Middle frontal gyrus (tissue), 1 donor: ENCODE data around the gene TAAR9.
"Not testable (repeated sequence)": the region's sequence is repeated elsewhere in the genome, so short reads cannot be mapped to it uniquely, and the experiment has no call there.

Experiments used
- DNase-seq: peaks from one replicate; pipeline ENCODE4 v3.0.0-alpha.2; 2015; ENCODE audit warnings: low spot score; ENCODE audit errors: extremely low spot score

Gene TAAR9

GRCh38 chr6:132513831-132514545 lies 24.1 kb upstream of the TAAR9 start:
- no peak for DNase-seq

DNA sequence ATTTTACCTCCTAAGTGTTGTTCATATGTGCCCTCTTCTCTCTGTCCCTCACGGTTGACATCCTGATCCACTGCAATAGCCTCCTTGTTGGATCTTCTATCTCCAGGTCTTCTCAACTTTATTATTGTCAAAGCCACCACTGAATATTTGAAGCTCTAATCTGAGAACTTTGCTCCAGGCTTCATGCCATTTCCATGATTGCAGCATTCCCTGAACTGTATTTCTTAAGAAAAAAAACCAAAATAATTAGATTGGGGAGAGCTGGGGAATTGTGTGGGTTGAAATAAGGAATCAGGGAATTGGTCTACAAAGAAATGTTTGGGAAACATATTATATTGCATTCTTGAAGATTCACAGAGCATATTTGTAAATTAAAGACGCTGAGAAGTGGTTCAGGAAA lies 22.7 kb upstream of the TAAR9 start:
- no peak for DNase-seq

DNA sequence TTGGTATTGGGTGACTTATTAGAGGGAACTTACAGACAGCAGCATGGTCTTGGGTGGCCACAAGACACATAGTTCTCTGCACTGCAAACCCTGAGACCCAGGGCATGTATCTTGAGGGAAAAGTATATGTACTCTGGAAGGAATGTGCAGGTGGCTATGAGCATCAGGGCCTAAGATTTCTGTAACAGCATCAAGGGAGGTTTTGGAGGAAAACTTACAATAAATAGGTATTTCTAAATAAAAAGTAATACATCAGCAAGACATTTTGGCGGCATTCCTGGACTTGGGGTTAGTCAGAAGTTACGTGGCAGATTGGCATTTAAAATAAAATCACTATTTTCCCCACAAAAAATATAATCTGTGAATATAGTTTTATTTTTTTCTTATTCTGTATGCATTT lies 17.1 kb upstream of the TAAR9 start:
- no peak for DNase-seq

DNA sequence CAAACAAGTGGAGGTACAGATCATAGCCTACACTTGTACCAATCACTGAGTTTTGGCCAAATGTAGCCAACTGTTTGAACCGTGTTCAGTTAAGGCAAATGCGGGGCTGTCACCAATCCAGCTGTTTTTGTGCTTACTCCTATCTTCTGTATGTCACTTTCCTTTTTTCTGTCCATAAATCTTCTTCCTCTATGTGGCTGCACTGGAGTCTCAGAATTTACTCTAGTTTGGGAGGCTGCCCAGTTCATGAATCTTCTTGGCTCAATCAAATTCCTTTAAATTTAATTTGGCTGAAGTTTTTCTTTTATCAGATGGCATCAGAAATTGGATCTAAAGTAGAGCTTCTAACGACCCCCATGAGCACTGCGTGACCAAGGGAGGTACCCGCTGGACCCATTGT lies 13.4 kb upstream of the TAAR9 start:
- no peak for DNase-seq

DNA sequence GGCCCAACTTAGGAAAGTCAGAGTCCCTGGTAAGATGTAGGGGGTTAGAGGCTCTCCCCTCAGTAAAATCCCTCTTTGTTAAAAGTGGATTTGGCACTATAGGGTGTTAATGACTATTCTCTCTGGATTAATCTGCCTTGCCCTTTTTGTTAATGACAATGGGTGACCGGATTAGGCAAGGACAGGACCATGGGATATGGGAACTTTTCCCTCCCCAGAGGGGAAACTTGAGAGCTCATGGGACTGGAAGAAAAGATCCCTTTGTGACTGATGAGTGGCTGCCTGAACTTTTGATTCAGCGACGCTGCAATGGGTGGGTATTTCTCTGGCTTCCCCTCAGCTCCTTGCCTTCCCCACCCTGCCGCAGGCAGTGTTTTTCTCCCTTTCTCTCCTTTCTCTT lies 12.2 kb upstream of the TAAR9 start:
- DNase-seq: no peak

DNA sequence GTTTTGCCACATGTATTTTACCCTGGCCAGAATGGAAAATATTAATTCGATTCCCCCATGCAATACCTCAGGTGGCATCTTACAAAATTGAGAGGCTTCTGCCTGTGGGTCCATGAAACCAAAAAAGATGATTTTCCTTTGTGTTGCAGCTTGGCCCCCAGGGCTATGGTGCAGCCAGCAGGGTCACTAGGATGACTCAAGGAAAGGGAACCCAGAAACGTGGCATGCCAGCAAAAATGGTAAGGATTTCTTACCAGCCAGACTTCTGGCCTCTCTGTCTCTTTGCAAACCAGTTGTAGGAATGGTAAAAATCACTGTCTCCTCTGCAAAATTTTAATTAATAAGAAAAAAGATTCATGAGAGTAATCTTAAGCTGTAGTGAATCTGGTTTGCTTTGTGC lies 11.6 kb upstream of the TAAR9 start:
- DNase-seq: no peak

DNA sequence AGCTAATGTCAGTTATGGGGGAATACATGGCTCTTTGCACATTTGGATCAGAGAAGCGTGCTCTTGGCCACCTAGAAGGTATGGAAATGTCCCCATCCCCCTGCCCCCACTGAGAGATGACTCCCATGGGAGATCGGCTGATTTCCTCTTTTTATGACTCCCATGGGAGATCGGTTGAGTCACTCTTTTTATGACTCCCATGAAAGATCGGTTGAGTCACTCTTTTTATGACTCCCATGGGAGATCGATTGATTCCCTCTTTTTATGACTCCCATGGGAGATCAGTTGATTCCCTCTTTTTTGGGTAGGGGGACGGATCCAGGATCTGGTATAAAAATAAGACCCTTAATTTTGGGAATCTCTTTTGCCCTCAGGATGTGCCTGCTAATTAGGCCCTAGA lies 10.3 kb upstream of the TAAR9 start:
- DNase-seq: no peak

GRCh38 chr6:132530293-132530974 lies 7.6 kb upstream of the TAAR9 start:
- peak; percentile 20 for DNase-seq

DNA sequence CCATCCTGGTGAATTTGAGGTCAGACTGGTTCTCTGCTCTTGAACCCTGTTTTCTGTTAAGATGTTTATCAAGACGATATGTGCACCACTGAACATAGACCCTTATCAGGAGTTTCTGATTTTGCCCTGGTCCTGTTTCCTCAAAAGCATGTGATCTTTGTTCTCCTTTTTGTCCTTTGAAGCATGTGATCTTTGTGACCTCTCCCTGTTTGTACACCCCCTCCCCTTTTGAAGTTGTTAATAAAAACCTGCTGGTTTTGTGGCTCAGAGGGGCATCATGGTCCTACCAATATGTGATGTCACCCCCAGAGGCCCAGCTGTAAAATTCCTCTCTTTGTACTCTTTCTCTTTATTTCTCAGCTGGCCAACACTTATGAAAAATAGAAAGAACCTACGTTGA lies 3.5 kb upstream of the TAAR9 start:
- not testable (repeated sequence) for DNase-seq

DNA sequence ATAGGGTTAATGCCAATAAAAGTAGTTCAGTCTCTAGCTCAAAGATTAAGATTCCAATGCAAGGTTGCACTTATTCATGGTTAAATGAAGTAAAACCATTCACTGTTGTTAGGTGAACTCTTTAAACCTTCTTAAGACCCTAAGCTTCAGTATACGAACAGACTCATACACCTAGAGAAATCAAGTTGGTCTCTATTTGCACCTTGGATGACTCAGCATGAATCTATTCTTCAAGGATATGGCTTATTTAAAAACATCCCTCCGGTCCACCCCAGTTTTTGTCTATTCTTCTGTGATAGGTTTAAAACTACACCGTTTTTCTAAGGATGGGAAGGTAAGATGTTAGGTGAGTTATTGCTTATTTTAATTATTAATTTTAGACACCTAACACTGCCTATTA lies 932 bp upstream of the TAAR9 start:
- DNase-seq: no peak

- DNase-seq: no peak
Measured at GRCh38 chr6:132544826-132545225, 6.7 kb downstream of the TAAR9 start.

GRCh38 chr6:132548746-132549463 lies 10.8 kb downstream of the TAAR9 start:
- DNase-seq: no peak

DNA sequence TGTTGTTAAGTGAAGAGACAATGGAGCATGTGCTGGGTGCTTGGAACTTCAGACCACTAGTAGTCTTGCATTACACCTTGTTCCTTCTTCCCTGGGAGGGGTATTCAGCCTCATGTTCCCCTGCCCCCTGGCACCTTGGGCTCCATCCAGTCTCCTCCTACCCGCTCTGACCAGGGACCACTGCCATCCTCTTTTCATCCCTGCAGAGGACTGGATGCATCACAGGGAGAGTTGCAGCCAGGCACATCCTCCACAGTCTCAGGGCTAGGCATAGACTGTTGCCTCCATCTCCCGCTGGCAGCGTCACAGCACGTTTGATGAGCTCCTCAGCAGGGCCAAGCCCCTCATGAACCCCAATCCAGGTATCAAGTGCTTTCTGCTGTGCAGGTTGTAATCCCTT lies 13.1 kb downstream of the TAAR9 start:
- DNase-seq: no peak

DNA sequence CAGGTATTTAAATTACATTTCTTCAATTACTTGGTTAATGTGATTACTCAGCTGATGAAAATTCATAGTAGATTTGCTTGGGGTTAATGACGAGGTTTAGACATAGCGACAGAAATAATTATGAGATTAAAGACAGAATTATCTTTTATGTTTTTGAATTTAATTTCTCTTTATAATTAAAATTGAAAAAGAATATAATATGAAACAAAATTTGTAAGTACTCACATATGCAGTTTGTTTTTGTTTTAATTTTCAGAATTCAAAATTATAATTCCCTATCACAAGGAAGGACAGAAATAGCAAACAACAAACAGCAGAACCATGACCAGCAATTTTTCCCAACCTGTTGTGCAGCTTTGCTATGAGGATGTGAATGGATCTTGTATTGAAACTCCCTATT lies 14.3 kb downstream of the TAAR9 start, which contains the start of gene TAAR8:
TAAR8 (plus strand) TSS at position 301 of the 400 bp plus-strand sequence; CDS start at position 322, 21 bp downstream.
- no peak for DNase-seq

DNA sequence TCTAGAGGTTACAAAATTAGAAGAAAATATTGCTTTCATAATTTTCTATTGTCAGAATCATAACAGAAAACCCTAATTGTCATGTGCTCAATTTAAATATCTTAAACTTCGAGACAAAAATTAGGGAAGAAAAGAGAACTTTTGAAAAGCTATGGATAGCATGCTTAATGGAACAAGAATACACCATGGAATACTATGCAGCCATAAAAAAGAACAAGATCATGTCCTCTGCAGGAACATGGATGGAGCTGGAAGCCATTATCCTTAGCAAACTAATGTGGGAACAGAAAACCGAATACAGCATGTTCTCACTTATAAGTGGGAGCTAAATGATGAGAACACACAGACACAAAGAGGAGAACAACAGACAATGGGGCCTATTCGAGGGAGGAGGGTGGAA lies 22.0 kb downstream of the TAAR9 start:
- DNase-seq: not testable (repeated sequence)

DNA sequence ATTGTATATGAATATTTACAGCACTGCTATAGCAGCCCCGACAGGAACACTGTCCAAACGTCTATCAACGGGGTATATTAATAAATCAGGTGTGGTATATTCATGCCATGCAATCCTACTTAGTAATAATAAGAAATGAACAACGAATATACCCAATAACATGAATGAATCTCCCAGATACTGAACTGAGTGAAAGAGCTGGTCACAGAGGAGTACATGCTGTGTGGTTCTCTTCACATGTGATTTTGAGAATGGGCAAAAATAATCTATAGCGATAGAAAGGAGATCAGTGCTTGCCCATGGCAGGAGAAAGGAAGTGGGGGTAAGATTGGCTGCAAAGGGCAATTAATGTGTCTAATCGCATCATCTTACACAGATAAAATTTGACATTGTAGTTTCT lies 28.3 kb downstream of the TAAR9 start:
- DNase-seq: no peak

DNA sequence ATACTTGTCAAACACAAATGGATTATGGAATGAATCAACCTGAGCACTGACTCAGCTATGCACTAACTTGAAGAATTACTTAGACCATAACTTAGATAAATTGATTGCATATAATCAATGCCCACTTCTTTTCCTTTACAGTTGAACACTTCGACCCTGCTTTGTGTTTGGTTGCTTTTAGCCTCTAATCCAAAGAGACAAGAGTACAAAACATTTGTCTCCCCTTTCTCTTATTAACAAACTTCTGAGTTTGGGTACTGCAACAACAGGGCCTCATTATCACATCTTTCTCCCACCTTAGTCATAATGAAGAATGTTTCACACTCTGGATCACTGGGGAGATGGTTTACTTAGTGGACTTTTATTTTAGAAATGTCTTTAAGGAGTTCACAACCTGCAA lies 29.5 kb downstream of the TAAR9 start:
- DNase-seq: no peak

DNA sequence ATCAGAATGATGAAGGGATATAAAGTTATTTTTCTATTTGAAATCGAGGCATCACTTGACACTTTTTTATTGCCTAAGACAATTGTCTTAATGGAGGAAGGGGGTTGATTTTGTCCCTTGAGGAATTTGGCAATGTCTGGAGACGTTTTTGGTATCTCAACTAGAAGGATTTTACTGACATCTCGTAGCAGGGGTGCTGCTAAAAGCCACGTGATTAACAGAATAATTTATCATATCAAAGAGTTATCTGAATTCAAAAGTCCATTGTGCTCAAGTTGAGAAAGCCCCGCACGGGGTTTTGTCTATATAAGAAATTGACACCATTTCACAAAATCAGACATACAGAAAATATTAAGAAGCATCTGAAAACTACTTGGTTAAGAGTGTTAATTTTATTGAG lies 30.5 kb downstream of the TAAR9 start:
- no peak for DNase-seq

DNA sequence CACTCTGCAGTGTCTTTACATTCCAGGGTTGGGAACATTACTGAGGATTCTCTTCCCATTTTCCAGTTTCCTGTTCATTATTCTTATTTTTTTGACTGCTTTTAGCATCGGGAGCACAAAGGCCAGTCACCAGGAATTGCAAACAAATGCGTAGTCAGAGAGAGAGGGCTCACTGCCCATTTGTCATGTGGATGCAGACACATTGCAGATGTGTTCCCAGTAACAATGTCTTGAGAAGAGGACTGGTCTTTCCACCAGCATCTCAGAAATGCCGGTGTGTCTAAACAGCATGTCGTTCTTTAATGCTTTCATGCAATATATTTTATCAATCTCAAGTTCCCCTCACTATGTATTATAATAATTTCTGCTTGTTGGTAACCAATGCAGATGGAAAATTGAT lies 31.1 kb downstream of the TAAR9 start:
- DNase-seq: peak; percentile 17

DNA sequence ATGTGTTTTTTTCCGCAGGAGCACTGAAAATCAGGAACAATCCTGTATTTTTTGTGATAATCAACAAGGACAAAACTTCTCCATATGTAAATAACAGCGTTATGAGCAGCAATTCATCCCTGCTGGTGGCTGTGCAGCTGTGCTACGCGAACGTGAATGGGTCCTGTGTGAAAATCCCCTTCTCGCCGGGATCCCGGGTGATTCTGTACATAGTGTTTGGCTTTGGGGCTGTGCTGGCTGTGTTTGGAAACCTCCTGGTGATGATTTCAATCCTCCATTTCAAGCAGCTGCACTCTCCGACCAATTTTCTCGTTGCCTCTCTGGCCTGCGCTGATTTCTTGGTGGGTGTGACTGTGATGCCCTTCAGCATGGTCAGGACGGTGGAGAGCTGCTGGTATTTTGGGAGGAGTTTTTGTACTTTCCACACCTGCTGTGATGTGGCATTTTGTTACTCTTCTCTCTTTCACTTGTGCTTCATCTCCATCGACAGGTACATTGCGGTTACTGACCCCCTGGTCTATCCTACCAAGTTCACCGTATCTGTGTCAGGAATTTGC lies 32.2 kb downstream of the TAAR9 start, which contains the start of gene TAAR6:
TAAR6 (plus strand) TSS at position 102 of the 557 bp plus-strand sequence; CDS start at position 102, 0 bp downstream.
- no peak for DNase-seq

- no peak for DNase-seq
Measured at GRCh38 chr6:132571774-132572173, 33.7 kb downstream of the TAAR9 start.

GRCh38 chr6:132584698-132585097 lies 46.6 kb downstream of the TAAR9 start:
- no peak for DNase-seq
